ENCODE data around the gene MAN1C1. TPM values are rescaled to one million over a fixed set of nuclear protein-coding genes. Genes with fewer than 3 reads are reported as not detected.
A peak's percentile ranks its signal among the peaks of the same experiment; 100 is the strongest.

Gene MAN1C1
- polyA plus RNA-seq, 1 donor from 2014 or later = 1.3 TPM

GRCh38 chr1:25818569-25818968 is 202.0 kb downstream of the MAN1C1 start:
- Histone ChIP-seq H3K79me2 (replicated peaks; ENCODE audit: insufficient read depth, low read length) (peaks cover 21% of the 10 kb centered on the region), H3K9me3 (ENCODE audit: low read length) (no peaks in the 10 kb centered on the region), H3F3A (ENCODE audit: insufficient read depth, low read length, poor library complexity, severe bottlenecking) (no peaks in the 10 kb centered on the region), H3K9me2 (ENCODE audit: insufficient read depth, low read length) (no peaks in the 10 kb centered on the region), H2AFZ (ENCODE audit: low read depth, low read length) (no peak overlapping the region), H3K36me3 (ENCODE audit: insufficient read depth, low read length) (no peaks in the 10 kb centered on the region), H3K27ac (ENCODE audit: low read length) (no peak overlapping the region), H3K4me3 (ENCODE audit: low read length) (peak overlapping the region; percentile 89), H3K4me2 (ENCODE audit: low read length) (peak overlapping the region; percentile 43), H3K27me3 (ENCODE audit: insufficient read depth, low read depth, low read length) (no peaks in the 10 kb centered on the region), H3K9ac (ENCODE audit: low read length) (peak overlapping the region; percentile 81), H4K20me1 (ENCODE audit: insufficient read depth) (no peaks in the 10 kb centered on the region)
- TF ChIP-seq SMC3 (conservative IDR thresholded peaks at IDR 0.05; ENCODE audit: poor library complexity) (no peak), MXI1 (conservative IDR thresholded peaks at IDR 0.05; ENCODE audit: poor library complexity, severe bottlenecking) (no peak)
- TF ChIP-seq, protein P1, sequence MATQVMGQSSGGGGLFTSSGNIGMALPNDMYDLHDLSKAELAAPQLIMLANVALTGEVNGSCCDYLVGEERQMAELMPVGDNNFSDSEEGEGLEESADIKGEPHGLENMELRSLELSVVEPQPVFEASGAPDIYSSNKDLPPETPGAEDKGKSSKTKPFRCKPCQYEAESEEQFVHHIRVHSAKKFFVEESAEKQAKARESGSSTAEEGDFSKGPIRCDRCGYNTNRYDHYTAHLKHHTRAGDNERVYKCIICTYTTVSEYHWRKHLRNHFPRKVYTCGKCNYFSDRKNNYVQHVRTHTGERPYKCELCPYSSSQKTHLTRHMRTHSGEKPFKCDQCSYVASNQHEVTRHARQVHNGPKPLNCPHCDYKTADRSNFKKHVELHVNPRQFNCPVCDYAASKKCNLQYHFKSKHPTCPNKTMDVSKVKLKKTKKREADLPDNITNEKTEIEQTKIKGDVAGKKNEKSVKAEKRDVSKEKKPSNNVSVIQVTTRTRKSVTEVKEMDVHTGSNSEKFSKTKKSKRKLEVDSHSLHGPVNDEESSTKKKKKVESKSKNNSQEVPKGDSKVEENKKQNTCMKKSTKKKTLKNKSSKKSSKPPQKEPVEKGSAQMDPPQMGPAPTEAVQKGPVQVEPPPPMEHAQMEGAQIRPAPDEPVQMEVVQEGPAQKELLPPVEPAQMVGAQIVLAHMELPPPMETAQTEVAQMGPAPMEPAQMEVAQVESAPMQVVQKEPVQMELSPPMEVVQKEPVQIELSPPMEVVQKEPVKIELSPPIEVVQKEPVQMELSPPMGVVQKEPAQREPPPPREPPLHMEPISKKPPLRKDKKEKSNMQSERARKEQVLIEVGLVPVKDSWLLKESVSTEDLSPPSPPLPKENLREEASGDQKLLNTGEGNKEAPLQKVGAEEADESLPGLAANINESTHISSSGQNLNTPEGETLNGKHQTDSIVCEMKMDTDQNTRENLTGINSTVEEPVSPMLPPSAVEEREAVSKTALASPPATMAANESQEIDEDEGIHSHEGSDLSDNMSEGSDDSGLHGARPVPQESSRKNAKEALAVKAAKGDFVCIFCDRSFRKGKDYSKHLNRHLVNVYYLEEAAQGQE (IDR thresholded peaks at IDR 0.05; ENCODE audit: borderline replicate concordance) = no peak

DNA sequence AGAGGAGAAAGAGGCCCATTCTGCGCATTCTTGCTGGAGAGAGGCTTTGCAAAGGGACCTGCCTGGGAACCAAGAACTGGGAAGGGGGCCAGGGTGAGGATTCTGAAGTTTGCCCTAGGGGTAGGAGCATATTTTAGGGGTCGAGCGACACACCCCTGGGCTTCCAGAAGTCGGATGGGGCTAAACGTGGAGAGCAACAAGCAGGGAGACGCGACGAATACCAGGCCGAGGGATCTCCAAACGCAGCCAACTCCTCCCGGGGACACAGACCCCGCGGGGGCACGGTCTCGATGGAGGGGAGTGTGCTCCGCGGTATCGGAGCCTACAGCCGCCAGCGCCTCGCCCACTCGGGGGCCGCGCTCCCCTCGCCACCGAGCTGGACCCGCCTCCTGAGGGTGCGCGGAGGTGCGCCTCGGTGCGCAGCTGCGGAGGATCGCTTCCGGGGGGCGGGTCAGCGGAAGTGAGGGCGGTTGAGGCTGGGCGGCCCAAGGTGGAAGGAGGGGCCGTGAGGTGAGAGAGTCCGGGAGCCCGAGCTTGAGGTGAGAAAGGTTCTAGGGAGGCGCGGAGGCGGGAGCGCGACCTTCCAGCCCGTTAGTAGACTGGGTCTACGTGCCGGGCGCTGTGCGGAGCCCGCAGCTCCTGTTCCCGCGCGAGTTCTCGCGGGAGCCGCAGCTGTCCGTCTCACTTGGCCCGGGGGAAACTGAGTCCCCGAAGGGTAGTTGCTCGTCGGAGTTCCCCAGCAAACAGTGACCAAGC is 203.1 kb downstream of the MAN1C1 start, which contains the start of gene MTFR1L:
MTFR1L (plus strand) TSS at position 464 of the 756 bp plus-strand sequence. CDS start 3,151 bp downstream, outside the sequence.
- no peaks in the 10 kb centered on the region for H3K9me3 ChIP-seq (ENCODE audit: low read length)
- TF ChIP-seq RAD21 (conservative IDR thresholded peaks at IDR 0.05) (peak; percentile 41), SMC3 (conservative IDR thresholded peaks at IDR 0.05; ENCODE audit: poor library complexity) (peak; percentile 29), MXI1 (conservative IDR thresholded peaks at IDR 0.05; ENCODE audit: poor library complexity, severe bottlenecking) (peak; percentile 67), POLR2AphosphoS5 (IDR thresholded peaks at IDR 0.05) (peak; percentile 97), EZH2 (IDR thresholded peaks at IDR 0.05; ENCODE audit: borderline replicate concordance, insufficient read depth, low read length, poor library complexity, severe bottlenecking) (no peak), TAF1 (IDR thresholded peaks at IDR 0.05; ENCODE audit: low read depth) (no peak), EP300 (conservative IDR thresholded peaks at IDR 0.05; ENCODE audit: poor library complexity, severe bottlenecking) (no peak)
- TF ChIP-seq, protein P2, sequence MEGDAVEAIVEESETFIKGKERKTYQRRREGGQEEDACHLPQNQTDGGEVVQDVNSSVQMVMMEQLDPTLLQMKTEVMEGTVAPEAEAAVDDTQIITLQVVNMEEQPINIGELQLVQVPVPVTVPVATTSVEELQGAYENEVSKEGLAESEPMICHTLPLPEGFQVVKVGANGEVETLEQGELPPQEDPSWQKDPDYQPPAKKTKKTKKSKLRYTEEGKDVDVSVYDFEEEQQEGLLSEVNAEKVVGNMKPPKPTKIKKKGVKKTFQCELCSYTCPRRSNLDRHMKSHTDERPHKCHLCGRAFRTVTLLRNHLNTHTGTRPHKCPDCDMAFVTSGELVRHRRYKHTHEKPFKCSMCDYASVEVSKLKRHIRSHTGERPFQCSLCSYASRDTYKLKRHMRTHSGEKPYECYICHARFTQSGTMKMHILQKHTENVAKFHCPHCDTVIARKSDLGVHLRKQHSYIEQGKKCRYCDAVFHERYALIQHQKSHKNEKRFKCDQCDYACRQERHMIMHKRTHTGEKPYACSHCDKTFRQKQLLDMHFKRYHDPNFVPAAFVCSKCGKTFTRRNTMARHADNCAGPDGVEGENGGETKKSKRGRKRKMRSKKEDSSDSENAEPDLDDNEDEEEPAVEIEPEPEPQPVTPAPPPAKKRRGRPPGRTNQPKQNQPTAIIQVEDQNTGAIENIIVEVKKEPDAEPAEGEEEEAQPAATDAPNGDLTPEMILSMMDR (IDR thresholded peaks at IDR 0.05; ENCODE audit: poor library complexity, severe bottlenecking) = no peak
- TF ChIP-seq, protein P1 (IDR thresholded peaks at IDR 0.05; ENCODE audit: borderline replicate concordance) = no peak
- H3K27ac ChIP-seq (ENCODE audit: low read length) = peak within 1 kb of the TSS; percentile 86
- peak within 1 kb of the TSS; percentile 48 for H2AFZ ChIP-seq (ENCODE audit: low read depth, low read length)
- no peaks in the 10 kb centered on the region for H3K36me3 ChIP-seq (ENCODE audit: insufficient read depth, low read length)
- peak within 1 kb of the TSS; percentile 81 for H3K9ac ChIP-seq (ENCODE audit: low read length)
- peaks cover 21% of the 10 kb centered on the region for H3K79me2 ChIP-seq (replicated peaks; ENCODE audit: insufficient read depth, low read length)
- H3K27me3 ChIP-seq (ENCODE audit: insufficient read depth, low read depth, low read length) = no peaks in the 10 kb centered on the region
- peak within 1 kb of the TSS; percentile 96 for H3K4me2 ChIP-seq (ENCODE audit: low read length)
- peak within 1 kb of the TSS; percentile 89 for H3K4me3 ChIP-seq (ENCODE audit: low read length)
- H4K20me1 ChIP-seq (ENCODE audit: insufficient read depth) = no peaks in the 10 kb centered on the region
- H3K9me2 ChIP-seq (ENCODE audit: insufficient read depth, low read length) = no peaks in the 10 kb centered on the region
- no peaks in the 10 kb centered on the region for H3F3A ChIP-seq (ENCODE audit: insufficient read depth, low read length, poor library complexity, severe bottlenecking)
